RWPE1 (cell line): ENCODE data around the gene KRTAP10-6.

Experiments used
- CTCF ChIA-PET: fragments of 350-600 bp; sonication (Branson Sonifier 250); formaldehyde crosslinking; extraction: SDS; loops from one replicate; lab custom pipeline; 2021; lab: Yijun Ruan, JAX
- POLR2A ChIA-PET: fragments of 400-600 bp; formaldehyde crosslinking; extraction: SDS; loops from one replicate; lab custom pipeline; 2020; ENCODE audit warnings: antibody characterized with exemption; ENCODE audit not compliant: low non-redundant PET; lab: Yijun Ruan, JAX
- DNase-seq: peaks from one replicate; pipeline ENCODE4 v3.0.0; 2012; ENCODE audit warnings: low spot score
- H3K27ac ChIP-seq: fragments of 450-650 bp; 2 replicates; pipeline ENCODE4 v1.5.1; 2017
- CTCF ChIP-seq: fragments of 450-650 bp; conservative IDR thresholded peaks from 2 replicates; pipeline ENCODE4 v1.5.1; 2017; ENCODE audit warnings: low read depth, mild to moderate bottlenecking

KRTAP10-6 gene

GRCh38 chr21:44544566-44544965 lies 47.7 kb downstream of the KRTAP10-6 start:
- POLR2A ChIA-PET = no interaction called here
- DNase-seq = no peak
- TF ChIP-seq CTCF = no peak
- no peak overlapping the region for H3K27ac ChIP-seq
- CTCF ChIA-PET = no interaction called here

GRCh38 chr21:44542716-44543115 lies 49.6 kb downstream of the KRTAP10-6 start:
- no peak for TF ChIP-seq CTCF
- ChIA-PET POLR2A (no interaction called here), CTCF (no interaction called here)
- no peak for DNase-seq
- no peak overlapping the region for H3K27ac ChIP-seq
